HG03175 (cell line): Measurements from ENCODE around the gene NADSYN1.

Experiments
- ATAC-seq: cut with Tn5 transposase; IDR thresholded peaks from one replicate; pipeline ENCODE4 v1.9.1; 2021; ENCODE audit warnings: mild to moderate bottlenecking, moderate library complexity; ENCODE audit not compliant: unreplicated experiment

Gene NADSYN1

GRCh38 chr11:71489311-71490043 lies 36.5 kb downstream of the NADSYN1 start:
- ATAC-seq = no peak

GRCh38 chr11:71490044-71490730 lies 37.2 kb downstream of the NADSYN1 start:
- ATAC-seq = no peak

- ATAC-seq = no peak
Measured at GRCh38 chr11:71490731-71491390, 37.9 kb downstream of the NADSYN1 start.

GRCh38 chr11:71491531-71491930 lies 38.5 kb downstream of the NADSYN1 start:
- no peak for ATAC-seq

- no peak for ATAC-seq
Measured at GRCh38 chr11:71491940-71492339, 38.9 kb downstream of the NADSYN1 start.

GRCh38 chr11:71495286-71496230 lies 42.6 kb downstream of the NADSYN1 start:
- no peak for ATAC-seq

GRCh38 chr11:71496421-71496820 lies 43.4 kb downstream of the NADSYN1 start:
- ATAC-seq = no peak

- ATAC-seq = no peak
Measured at GRCh38 chr11:71498091-71498490, 45.1 kb downstream of the NADSYN1 start.

- no peak for ATAC-seq
Measured at GRCh38 chr11:71499125-71499524, 46.1 kb downstream of the NADSYN1 start.

GRCh38 chr11:71499546-71499945 lies 46.5 kb downstream of the NADSYN1 start:
- ATAC-seq = no peak

GRCh38 chr11:71500601-71501021 lies 47.6 kb downstream of the NADSYN1 start:
- ATAC-seq = no peak

GRCh38 chr11:71501071-71501985 lies 48.3 kb downstream of the NADSYN1 start:
- ATAC-seq = no peak

- no peak for ATAC-seq
Measured at GRCh38 chr11:71502026-71502425, 49.0 kb downstream of the NADSYN1 start.

- no peak for ATAC-seq
Measured at GRCh38 chr11:71502871-71503435, 50.0 kb downstream of the NADSYN1 start.

GRCh38 chr11:71504531-71504930 lies 51.5 kb downstream of the NADSYN1 start:
- no peak for ATAC-seq

GRCh38 chr11:71505001-71505400 lies 52.0 kb downstream of the NADSYN1 start:
- ATAC-seq = no peak

GRCh38 chr11:71505781-71506180 lies 52.8 kb downstream of the NADSYN1 start:
- no peak for ATAC-seq

- no peak for ATAC-seq
Measured at GRCh38 chr11:71507102-71507501, 54.1 kb downstream of the NADSYN1 start.
